Measurements from ENCODE around the gene IRS1.
"Not testable (repeated sequence)": the region's sequence is repeated elsewhere in the genome, so short reads cannot be mapped to it uniquely, and the experiment has no call there.

Gene IRS1, protein sequence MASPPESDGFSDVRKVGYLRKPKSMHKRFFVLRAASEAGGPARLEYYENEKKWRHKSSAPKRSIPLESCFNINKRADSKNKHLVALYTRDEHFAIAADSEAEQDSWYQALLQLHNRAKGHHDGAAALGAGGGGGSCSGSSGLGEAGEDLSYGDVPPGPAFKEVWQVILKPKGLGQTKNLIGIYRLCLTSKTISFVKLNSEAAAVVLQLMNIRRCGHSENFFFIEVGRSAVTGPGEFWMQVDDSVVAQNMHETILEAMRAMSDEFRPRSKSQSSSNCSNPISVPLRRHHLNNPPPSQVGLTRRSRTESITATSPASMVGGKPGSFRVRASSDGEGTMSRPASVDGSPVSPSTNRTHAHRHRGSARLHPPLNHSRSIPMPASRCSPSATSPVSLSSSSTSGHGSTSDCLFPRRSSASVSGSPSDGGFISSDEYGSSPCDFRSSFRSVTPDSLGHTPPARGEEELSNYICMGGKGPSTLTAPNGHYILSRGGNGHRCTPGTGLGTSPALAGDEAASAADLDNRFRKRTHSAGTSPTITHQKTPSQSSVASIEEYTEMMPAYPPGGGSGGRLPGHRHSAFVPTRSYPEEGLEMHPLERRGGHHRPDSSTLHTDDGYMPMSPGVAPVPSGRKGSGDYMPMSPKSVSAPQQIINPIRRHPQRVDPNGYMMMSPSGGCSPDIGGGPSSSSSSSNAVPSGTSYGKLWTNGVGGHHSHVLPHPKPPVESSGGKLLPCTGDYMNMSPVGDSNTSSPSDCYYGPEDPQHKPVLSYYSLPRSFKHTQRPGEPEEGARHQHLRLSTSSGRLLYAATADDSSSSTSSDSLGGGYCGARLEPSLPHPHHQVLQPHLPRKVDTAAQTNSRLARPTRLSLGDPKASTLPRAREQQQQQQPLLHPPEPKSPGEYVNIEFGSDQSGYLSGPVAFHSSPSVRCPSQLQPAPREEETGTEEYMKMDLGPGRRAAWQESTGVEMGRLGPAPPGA (N-terminal part only)

DNA sequence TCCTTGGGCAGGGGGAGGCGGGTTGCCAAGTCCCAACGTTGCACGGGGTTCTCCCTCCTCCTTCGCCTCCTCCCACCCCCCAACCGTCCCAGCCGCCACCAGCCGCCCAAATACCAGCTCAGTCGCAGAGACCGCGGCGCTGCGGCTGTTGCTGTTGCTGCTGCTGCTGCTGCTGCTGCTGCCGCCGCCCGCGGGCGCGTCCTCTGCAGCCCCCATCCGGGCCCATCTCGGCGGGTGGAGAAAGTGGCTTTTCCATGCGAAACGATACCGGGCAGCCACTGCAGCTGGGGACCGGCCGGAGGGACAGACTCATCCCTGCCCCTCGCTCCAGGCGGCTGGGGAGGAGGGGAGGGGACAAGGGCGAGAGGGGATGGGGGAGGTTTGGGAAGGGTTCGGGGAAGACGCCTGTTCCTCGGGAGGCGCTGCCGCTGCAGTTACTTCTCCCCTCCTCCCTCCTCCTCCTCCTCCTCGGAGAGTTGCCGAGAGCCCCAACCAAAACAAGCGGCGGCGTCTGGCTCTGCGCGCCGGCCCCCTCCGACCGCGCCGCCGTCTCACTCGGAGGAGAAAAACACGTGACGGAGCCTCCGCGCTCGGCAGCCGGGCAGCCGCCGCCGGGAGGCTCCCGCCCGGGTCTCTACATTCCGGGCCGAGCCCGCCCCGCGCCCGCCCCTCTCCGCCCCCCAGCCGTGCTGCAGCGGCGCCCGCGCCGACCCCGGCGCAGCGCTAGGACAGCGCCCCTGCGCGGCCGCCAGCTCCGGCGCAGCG, at the start of gene IRS1:
Gene IRS1 (minus strand): TSS at position 610 of the 765 bp plus-strand sequence. CDS start 1,082 bp downstream, outside the sequence.
- DNase-seq = no peak

DNA sequence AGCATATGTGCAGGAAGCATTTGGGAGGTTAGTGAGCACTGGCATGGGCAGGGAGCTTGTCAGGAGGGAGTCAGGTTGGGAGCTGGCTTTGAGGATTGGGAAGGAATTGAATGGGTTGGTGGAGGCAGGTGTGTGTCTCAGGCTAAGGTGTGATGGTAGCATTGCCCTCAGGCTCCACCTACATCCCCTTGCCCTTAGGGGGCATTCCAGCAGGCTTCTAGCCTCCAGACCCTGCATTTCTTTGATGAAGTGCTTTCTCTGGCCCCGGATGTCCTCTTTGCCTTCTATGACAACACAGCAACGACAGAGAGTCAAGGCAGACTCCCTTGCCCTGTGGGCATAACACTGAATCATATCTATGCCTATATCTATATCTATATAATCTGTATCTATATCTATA, 49.7 kb upstream of the IRS1 start:
- DNase-seq = no peak

DNA sequence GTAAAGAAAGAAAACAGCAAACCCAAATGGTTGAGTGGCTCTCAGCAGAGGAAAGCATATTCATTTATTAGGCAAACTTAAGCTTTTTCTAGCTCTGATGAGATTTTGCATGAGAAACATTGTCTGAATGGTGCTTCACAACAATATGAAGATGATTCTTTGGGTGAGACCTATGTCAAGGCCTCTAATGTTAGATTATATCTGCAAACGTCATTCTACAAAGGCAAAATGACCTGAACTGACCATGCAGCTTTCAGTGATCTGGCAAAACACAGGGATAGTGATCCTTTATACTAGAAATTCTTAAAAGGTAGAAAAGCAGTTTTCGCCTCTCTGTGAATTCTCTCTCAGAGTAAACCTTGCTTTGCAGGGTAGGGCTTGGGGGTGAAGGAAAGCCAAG, 47.9 kb upstream of the IRS1 start:
- no peak for DNase-seq

DNA sequence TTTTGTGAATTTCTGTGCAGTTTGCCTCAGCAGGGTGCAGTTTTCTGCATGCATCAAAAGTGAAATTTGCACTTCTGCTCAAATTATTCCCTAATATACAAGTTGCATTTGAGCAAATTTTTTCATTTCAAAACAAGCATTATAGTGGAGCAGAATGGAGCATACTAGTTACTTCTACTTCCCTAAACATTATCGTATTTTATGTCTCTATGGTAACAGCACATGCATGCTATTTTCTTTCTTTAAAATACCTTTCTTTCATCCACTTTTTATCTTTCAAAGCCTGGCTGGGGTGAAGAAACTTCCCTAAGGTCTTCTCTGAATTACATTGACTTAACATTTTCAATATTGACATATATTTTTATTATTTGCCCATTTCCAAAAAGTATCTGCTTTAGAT, 47.5 kb upstream of the IRS1 start:
- no peak for DNase-seq

DNA sequence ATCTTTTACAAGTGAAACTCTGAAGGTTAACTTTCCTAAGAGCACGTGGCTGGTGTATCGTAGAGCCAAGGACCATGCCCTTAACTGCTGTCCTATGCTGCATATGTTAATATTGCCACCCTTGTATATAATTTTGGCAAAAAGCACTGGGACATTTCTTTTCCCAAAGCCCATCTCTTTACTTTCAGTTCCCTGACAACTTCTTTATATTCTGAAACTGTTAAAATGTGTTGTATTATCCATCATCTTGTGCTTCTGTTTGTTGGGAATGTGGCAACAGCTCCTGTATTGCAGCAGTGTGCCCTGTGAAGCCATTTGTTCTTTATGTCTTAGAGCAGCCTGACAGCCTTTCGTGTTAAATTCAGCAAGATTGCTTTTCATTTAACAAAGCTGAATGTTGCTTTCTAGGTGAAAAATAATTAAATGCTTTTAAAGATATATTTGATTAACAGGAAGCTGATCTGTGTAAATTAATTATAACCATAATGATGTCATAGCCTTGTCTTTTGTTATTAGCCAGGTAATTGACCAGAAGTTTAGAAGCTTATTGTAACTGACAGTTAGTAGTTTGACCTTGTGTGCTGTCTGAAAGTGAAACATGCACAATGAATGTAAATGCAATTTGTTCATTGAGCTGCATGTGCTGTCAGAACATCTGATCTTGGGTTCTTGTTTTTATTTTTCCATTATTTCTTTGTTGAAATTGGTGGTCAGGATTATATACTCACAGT, 45.9 kb upstream of the IRS1 start:
- no peak for DNase-seq

DNA sequence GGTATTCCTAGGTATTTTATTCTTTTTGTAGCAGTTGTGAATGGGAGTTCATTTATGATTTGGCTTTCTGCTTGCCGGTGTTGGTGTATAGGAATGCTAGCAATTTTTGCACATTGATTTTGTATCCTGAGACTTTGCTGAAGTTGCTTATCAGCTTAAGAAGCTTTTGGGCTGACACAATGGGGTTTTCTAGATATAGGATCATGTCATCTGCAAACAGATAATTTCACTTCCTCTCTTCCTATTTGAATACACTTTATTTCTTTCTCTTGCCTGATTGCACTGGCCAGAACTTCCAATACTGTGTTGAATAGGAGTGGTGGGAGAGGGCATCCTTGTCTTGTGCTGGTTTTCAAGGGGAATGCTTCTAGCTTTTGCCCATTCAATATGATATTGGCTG, 43.4 kb upstream of the IRS1 start:
- DNase-seq = not testable (repeated sequence)

DNA sequence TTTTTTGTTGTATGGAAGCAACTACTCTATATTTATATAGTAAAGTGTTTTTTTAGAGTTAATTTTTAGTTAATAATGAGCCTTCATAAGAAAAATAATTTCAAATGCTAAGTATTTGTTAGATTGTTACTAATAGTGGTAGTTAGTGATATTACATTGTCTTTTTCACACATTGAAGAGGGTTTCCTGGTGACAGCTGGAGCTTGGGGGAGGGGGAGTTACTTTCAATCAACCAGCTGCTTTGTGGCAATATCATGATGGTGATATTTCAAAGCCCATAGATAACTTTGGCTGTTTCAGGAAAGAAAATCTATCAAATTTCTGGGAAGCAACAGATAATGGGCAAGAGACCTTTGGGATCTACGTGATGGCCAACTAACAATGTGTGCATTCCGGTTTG, 40.3 kb upstream of the IRS1 start:
- DNase-seq = no peak

DNA sequence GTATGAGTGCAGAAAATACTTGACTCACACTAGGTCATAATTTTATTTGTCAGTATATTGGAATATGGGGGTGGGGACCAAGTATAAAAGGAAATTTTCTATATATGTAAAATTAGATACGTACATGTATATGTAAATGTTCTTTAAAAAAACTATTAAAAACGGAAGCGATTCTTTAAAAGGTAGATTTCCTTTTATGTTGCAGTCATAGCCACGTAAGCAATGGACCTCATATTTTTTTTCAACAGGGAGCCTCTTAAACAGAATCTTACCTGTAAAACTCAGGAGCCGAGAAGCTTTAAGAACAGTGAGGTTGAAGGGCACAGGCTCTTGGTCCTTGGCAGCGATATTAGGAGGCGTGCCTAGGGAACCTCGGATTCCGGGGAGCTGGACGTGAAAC, 39.5 kb upstream of the IRS1 start:
- no peak for DNase-seq

DNA sequence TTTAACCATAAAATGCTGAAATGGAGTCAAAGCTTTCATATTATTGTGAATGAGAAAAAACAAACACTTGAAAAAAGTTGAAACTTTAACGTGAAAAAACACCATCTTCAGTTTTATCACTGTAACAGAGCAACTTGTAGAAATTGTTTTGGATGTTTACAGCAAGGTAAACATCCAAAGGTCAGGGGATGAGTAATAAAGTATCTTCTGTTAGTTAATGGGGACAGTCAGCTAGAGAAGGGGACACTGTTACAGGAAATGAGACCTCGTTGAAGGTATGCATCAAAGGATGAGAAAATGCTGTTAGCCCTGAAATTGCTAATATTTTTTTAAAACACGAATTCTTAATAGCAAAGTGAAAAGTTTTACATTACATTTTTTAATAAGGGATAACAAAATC, 39.1 kb upstream of the IRS1 start:
- DNase-seq = no peak

DNA sequence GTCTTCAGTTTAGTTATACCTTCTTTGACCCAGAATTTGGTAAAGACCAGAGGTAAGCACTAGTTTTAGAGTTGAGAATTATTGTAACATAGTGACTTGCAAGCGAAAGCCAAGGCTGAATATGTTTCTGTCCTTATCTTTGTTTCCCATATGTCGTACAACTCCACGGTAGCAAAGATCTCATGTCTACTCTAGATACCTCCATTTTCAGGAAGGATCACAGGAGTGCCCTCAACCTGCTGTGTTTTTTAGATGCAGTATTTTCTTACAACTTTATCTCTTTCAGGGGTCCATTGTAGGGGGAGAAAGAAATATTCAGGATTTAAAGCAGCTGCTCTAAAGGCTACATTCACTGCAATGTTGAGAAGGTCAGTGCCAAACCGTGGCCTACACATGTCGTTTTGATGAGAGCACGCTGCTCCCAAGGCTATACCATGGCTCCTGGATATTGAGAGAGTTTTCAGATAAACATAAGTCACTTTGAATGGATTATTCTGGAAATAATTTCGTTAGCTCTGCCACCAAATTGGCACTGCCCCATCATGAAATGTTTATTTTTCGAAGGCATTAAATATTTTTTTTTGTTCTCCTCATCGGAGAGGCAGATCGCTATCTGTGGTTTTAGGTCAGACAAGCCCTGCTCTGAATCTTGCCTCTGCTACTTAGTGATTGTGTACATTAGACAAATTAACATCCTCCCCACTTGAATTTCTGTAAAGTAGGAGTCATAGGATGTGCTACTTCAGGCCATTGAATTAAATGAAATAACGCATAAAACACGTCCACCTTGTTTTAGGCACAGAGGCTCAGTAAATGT, 38.4 kb upstream of the IRS1 start:
- no peak for DNase-seq

DNA sequence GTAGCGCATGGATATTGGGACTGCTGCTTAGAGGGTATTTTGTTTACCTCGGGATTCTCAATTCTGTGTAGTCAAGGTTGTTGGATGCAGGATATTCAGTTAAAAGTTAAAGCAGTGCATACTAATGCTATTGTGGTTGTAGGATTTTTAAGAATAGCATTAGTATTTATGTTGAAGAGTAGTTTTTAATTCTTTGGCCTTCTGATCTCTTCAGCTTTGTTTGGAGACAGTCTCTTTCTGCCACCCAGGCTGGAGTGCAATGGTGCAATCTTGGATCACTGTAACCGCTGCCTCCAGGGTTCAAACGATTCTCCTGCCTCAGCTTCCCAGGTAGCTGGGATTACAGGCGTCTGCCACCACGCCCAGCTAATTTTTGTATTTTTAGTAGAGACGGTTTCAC, 37.7 kb upstream of the IRS1 start:
- no peak for DNase-seq

DNA sequence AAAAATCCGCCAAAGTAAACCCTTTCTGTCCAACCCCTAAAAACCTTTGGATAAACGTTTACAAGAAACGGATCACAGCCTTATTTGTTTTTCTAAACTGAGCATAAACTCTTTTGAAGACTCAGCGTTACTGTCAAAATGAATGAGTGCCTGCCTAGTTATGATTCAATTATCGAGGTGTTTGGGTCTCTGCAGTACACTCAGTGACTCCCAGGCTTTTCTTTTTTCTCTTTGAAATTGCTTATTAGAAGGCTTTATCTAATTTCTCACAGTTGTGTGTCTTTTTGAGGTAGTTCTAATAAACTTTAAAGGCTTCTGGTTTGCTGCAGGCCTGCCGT, 36.9 kb upstream of the IRS1 start:
- no peak for DNase-seq

DNA sequence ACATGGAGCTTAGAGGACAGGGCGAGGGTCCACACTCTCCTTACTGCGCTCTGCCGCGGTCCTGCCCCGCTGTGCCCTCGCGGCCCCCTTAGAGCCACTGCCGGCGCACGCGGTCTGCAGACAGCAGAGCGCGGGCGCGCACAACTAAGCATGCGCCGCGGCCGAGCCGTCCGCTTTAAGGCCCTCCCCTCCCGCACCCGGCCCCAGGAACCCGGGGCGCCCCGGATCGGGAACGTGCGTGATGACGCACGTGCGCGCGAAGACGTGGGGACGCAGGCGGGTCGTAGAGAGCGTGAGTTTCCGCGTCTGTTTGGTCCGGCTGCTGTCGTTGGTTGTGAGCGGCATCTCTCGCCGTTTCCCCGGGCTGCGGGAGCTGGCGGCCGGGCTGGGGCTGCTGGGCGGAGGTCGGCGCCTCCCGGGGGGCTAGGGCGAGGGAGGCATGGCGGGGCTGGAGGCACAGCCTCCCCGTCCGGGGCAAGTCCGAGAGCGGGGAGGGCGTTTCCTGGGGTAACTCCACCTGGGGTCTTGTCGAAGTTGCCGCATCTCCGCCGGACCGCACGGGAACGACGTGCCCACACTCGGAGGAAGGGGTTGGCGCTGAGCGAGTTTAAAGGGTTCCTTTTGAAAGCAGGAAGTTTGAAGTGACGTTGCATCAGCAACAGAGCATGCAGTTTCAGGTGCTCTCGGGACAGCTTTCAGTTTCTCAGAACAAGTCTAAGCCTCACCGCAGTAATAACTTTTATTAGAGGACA, 36.4 kb upstream of the IRS1 start, which contains the start of gene RHBDD1:
Gene RHBDD1 (plus strand): TSS at position 259 of the 752 bp plus-strand sequence. CDS start 28,640 bp downstream, outside the sequence.
- DNase-seq = peak; percentile 90

DNA sequence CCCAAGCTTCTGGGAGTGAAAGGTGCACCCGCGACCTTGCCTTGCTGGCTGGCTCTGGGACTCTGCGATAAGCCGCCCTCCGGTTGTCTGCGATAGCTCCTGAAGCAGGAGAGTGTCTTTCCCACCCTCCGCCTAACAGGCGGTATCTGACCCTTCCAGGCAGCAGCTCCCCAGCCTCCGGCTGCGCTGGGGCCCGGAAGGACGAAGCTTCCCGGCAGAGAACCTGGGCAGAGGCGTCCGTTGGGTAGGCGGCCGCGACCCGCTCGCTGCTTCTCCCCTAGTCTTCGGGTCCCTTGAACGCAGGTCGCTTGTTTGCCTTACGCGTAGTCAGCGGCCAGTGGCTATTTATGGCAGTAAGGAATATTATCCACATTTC, 35.8 kb upstream of the IRS1 start:
- no peak for DNase-seq

DNA sequence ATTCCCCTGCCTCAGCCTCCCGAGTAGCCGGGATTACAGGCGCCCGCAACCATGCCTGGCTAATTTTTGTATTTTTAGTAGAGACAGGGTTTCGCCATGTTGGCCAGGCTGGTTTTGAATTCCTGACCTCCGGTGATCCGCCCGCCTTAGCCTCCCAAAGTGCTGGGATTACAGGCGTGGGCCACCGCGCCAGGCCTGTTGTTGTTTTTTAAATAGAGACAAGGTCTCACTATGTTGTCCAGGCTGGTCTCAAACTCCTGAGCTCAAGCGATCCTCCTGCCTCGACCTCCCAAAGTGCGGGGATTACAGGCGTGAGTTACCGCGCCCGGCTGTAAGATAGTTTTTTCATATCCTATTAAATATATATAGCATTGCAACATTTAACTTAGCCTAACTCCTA, 35.3 kb upstream of the IRS1 start:
- not testable (repeated sequence) for DNase-seq

DNA sequence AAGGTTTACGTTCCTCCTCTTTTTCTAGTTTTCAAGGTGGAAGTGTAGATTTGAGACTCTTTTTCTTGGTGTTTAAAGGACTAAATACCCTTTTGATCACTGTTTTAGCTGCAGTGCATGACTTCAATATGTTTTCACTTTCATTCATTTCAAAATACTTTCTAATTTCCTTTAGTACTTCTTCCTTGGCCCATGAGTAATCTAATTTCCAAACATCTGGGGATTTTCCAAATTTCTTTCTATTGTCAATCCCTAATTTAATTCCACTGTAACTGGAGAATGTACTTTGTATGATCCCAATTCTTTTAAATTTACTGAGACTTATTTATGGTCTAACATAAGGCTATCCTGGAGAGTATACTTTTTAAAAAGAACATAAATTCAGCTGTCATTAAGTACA, 32.4 kb upstream of the IRS1 start:
- DNase-seq = no peak

DNA sequence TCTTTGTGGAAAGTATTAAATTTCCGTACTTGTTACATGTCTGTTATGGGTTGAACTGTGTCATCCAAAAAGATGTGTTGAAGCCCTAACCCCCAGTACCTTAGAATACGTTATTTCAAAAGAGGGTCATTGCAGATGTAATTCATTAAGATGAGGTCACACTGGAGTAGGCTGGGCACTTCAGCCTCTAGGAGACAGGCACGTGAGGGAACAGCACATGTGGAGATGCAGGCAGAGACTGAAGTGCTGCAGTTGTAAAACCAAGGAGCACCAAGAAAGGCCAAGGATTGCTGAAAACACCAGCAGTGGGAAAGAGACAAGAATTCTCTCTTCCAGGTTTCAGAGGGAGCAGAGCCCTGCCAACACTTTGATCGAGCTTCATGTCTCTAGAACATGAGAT, 31.6 kb upstream of the IRS1 start:
- DNase-seq = no peak

DNA sequence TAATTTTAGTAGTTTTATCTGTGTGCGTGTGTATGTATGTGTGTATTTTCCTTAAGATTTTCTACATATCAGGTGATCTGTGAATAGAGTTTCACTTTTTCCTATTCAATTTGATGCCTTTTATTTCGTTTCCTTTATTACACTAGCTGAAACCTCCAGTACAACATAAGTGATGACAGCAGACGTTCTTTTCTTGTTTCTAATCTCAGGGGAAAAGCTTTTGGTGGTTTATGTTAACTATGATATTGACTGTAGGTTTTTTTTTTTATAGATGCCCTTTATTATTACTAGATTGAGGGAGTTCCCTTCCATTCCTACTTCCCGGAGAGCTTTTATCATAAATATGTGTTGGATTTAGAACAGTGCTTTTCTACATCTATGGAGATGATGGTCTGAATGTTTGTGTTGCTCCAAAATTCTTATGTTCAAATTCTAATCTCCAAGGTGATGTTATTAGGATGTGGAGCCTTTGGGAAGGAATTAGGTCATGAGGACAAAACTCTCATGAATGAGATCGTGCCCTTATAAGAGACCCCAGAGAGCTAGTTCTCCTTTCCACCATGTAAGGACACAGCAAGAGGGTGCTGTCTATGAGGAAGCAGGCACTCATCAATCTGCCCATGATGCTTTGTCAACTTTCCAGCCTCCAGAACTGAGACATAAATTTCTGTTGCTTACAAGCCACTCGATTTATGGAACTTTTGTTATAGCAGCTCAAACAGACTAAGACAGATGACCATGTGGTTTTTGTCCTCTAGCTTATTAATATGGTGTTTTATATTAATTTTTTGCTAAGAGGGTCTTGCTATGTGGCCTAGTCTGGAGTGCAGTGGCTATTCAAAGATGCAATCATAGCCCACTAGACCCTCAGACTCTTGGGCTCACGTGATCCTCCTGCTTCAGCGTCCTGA, 30.4 kb upstream of the IRS1 start:
- DNase-seq = no peak

DNA sequence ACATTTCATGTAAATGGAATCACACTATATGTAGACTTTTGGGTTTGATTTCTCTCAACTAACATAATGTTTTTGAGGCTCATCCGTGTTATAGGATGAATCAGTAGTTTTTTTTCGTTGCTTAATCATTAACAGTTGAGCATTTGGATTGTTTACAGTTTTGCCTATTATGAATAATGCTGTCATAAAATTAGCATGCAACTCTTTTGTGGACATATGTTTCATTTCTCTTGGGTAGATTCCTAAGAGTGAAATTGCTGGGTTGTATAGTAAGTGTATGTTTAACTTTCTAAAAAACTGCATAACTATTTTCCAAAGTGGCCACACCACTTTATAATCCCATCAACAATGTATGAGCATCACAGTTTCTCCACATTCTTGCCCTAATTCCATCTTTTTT, 28.6 kb upstream of the IRS1 start:
- DNase-seq = no peak

DNA sequence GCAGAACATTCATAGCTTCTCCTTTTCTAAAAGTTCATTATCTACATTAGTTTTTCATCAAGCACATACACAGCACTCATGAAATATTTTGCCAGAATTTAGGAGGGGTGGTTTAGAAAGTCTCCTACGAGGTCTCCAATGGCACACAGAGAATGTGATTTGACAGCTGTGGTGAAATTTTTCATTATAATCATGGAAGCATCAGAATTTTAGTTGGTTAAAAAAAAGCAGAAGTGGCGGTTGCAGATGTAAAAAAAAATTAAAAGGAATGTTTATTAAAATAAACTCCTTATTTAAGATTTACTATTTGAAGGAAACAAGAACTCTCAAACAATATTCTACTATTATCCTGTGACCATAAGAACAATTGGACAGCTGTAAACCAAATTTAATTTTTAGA, 25.4 kb upstream of the IRS1 start:
- no peak for DNase-seq

Data from GDM1 (cell line).